NCI-H2196 treated with DMSO at 0.1 percent for 48 hours (cell line): Measurements from ENCODE around the gene GABRD.
A peak's percentile ranks its signal among the peaks of the same experiment; 100 is the strongest.

Source experiments
- DNase-seq: peaks from one replicate; lab custom pipeline; 2025; ENCODE audit not compliant: unreplicated experiment; lab: John Stamatoyannopoulos, UW

The GABRD gene

GRCh38 chr1:2037314-2037979 lies 18.3 kb downstream of the GABRD start:
- DNase-seq: no peak

GRCh38 chr1:2038229-2038628 lies 19.1 kb downstream of the GABRD start:
- no peak for DNase-seq

- no peak for DNase-seq
Observed at GRCh38 chr1:2039251-2039650, 20.1 kb downstream of the GABRD start.

- DNase-seq: no peak
Observed at GRCh38 chr1:2041305-2041704, 22.2 kb downstream of the GABRD start.

- no peak for DNase-seq
Observed at GRCh38 chr1:2041887-2042286, 22.7 kb downstream of the GABRD start.

- DNase-seq: no peak
Observed at GRCh38 chr1:2042830-2043773, 24.0 kb downstream of the GABRD start.

- no peak for DNase-seq
Observed at GRCh38 chr1:2043886-2044285, 24.7 kb downstream of the GABRD start.

- peak; percentile 24 for DNase-seq
Observed at GRCh38 chr1:2044510-2045319, 25.6 kb downstream of the GABRD start.

GRCh38 chr1:2045468-2046173 lies 26.5 kb downstream of the GABRD start:
- no peak for DNase-seq

- DNase-seq: peak; percentile 16
Observed at GRCh38 chr1:2046174-2046917, 27.2 kb downstream of the GABRD start.

GRCh38 chr1:2046953-2047748 lies 28.0 kb downstream of the GABRD start:
- DNase-seq: no peak

- no peak for DNase-seq
Observed at GRCh38 chr1:2047749-2048729, 28.9 kb downstream of the GABRD start.

GRCh38 chr1:2049225-2049717 lies 30.1 kb downstream of the GABRD start:
- DNase-seq: peak; percentile 78

- peak; percentile 93 for DNase-seq
Observed at GRCh38 chr1:2049718-2050431, 30.7 kb downstream of the GABRD start, which contains the start of gene PRKCZ. Gene PRKCZ, plus strand, starts transcription at chr1:2050411. Its CDS starts 220 bp downstream, at chr1:2050631.

- no peak for DNase-seq
Observed at GRCh38 chr1:2050461-2050792, 31.3 kb downstream of the GABRD start.

- no peak for DNase-seq
Observed at GRCh38 chr1:2050793-2051682, 31.9 kb downstream of the GABRD start.
